Hematopoietic multipotent progenitor cell treated with erythropoietin and hydrocortisone succinate and interleukin-3 and kit ligand, for 8 days (in vitro differentiated cells): Measurements from ENCODE around the gene DAZAP1.

Source experiments
- DNase-seq: peaks from one replicate; pipeline ENCODE4 v3.0.0-alpha.2; 2015

Gene DAZAP1

DNA sequence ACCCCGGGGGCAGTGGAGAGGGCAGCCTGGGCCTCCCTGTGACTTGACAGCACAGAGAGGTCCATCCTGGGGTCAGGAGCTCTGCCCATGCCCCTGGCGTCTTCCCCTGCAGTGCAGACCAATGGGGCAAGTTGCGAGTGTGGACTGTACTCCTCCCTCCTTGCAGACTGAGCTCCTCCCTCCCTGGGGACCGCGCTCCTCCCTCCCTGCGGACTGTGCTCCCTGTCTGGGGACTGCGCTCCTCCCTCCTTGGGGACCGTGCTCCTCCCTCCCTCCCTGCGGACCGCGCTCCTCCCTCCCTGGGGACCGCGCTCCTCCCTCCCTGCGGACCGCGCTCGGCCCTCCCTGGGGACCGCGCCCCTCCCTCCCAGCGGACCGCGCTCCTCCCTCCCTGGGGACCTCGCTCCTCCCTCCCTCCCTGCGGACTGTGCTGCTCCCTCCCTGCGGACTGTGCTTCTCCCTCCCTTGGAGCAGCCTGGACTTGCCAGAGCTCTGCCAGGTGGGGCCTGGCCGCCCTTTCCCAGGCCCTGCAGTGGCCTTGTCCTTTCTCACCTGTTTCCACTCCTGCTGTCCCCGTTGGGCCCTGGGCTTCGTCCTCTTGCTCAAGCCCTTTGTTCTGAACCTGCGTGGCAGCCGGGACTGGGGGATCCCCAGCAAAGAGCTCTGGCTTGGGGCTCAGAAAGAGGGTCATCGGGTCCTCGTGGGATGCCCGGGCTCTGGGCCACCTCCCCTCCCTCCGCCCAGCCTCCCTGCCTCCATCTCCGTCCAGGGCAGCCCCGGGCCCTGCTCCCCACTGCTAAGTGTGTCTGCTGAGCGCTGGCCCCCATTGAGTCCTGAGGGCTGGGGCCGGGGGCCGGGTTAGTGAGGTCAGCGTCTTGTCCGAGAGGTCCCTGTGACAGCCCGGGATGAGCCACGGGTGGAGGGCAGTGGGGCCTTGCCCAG, 12.9 kb upstream of the DAZAP1 start:
- DNase-seq, result no peak

- DNase-seq, result no peak
Observed at GRCh38 chr19:1395194-1396018, 12.0 kb upstream of the DAZAP1 start.

- DNase-seq, result peak; percentile 38
Observed at GRCh38 chr19:1396019-1396767, 11.2 kb upstream of the DAZAP1 start.

DNA sequence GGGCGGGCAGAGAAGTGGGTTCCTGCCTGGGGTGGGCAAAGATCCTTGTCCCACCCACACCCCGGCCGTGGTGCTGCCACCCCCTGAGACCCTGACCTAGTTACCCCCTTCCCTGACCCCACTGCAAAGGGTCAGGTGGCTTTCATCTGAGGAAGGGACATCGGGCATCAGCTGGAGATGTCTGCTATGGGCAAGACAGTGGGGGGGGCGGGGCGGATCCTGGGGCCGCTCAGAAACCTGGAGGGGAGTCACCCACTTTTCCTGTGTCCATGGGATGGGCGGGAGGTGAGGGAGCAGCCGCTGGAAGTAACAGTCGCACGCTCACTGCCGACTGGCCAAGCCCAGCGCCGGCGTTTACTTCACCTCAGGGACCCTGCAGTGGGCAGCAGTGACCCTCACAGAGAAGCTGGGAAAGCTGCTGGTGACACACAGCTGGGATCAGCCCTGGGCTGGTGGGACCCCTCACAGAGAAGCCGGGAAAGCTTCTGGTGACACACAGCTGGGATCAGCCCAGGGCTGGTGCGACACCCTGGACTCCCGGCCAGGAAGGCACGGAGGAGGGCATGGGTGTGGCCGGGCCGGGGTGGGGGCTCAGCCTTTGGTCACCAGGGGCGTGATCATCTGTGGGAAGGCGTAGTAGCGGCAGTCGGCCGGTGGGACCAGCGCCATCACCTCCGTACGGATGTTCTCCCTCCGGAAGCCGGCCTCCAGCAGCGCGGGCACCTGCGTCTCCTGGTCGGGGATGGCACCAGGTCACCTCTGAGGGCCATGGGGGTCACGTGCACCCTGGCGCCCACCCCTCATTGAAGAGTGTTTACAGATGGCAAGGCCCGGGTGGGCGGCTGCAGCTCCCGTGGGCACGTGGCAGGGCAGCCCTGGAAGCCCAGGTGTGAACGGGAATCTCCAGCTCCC, 10.4 kb upstream of the DAZAP1 start:
- DNase-seq, result no peak

- no peak for DNase-seq
Observed at GRCh38 chr19:1397838-1398237, 9.5 kb upstream of the DAZAP1 start.

- DNase-seq, result no peak
Observed at GRCh38 chr19:1399079-1399478, 8.3 kb upstream of the DAZAP1 start.

DNA sequence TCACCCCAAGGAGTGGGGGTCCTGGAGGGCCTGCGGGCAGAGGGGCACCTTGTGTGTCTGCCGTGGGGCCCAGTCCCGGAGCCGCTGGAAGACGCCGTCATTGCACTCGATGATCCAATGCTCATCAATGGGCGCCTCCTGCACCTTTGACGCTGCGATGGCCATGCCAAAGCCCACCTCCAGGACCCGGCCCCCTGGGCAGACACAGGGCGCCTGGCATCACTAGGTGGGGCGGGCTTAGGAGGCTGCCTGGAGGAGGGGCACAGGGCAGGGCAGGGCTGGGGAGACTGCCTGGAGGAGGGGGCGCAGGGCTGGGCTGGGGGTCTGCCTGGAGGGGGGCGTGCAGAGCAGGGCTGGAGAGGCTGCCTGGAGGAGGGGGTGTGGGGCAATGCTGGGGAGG, 7.6 kb upstream of the DAZAP1 start:
- no peak for DNase-seq

DNA sequence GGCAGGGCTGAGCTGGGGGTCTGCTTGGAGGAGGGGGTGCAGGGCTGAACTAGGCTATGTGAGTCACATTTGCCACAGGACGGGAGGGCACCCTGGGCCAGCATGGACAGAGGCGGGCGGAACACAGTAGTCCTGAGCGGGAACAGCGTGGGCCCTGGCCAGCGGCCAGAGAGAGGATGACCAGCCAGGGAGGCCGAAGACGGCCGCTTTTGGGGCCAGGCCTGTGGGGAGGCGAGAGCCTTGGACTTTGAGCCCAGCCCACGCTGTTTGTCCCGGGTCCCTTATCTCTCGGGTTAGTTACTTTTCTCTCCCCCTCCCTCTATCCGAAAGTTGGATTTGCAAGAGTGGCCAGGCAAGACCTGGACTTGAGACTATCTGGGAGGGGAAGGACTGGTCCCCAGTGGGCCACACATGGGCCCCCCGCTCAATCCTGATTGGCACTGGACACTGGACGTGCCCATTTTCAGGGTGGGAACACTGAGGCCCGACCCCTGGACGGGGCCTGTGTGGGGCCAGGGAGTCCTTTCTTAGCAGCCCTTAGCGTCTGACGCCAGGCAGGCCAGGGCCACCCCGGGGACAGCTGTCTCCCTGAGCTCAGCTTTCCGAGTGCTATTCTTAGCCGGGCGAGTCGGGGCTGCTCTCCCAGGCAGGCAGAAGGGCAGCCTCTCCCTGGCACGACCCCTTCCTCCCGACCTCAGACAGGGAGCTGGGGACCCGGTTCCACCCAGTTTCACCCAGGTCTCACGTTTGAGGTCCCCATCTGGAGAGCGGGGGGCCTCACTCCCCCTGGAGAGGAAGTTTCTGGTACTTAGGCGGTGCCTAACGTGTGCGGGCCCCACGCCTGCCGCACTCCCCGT, 6.9 kb upstream of the DAZAP1 start:
- no peak for DNase-seq

- no peak for DNase-seq
Observed at GRCh38 chr19:1401138-1401888, 6.1 kb upstream of the DAZAP1 start, which contains the start of gene GAMT. TSS of gene GAMT (minus strand) at chr19:1401542. CDS start at chr19:1401476, 66 bp downstream.

GRCh38 chr19:1401889-1402217, 5.5 kb upstream of the DAZAP1 start:
- DNase-seq, result no peak

GRCh38 chr19:1402411-1403070, 4.8 kb upstream of the DAZAP1 start:
- no peak for DNase-seq

DNA sequence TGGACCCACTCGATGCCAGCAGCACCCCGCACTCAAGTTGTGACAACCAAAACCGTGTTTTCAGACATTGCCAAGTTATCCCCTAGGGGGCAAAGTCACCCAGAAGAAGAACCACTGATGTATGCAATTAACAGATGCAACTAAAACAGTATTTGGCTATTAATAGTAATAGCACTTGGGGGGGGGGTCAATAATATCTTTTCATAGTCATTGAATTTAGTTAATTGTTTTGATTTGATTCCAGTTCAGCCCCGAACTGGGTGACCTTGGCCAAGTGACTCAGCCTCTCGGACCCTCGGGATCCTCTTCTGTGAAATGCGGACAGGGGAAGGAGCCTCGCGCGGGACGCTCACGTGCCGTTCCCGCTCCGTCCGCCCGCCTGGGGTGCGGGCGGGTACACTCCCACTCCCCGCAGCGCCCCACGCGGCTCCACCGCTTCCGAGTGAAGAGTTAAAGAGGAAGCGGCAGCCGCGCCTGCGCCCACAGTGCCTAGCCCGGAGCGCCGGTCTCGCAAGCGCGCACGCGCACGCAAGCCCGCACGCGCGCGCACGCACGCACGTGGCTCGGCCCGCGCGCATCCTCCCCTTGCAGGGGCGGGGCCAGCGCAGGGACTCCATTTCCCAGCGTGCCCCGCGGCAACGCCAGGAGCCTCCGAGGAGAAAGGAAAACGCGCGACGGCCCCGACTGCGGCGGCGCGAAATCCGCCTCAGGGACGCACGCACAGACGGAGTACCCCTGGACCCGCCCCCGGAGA, 435 bp upstream of the DAZAP1 start:
- DNase-seq, result peak; percentile 98

- peak; percentile 48 for DNase-seq
Observed at GRCh38 chr19:1408300-1409203, 1.2 kb downstream of the DAZAP1 start.

DNA sequence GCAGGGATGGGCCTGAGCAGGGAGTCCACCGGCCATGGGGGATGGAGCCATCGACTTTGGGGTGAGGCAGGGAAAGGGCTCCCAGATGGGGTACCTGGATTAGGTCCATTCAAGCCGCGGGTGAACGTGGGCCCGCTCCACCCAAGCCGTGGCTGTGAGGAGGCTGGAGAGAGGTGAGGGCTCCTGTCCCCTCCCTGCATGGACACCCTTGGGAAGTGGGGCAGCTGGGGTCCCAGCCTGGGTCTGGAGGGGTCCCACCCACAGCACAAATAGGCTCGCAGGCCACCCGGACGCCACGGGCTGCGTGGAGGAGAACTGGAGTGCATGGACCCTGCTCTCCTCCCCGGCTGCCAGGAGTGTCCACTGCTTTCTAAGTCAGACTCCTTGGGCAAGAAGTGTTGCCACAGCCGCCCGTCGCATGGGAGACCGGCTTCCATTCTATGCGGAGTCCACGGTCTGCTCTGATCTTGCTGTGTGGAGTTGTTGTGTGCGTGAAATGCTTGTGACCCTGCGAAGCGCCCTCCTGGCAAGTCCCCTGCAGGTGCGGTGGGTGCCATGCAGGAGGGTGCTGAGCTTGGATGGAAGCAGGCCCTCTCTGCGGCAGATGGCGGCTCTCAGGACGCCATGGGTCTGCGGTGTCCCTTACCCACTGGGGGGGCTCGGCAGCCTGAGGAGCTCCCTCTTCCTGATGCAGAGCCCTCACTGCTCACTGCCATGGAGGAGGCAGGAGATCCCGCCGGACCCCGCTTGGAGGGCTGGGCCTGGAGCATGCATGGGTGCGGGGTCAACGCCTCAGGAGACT, 2.0 kb downstream of the DAZAP1 start:
- no peak for DNase-seq

- no peak for DNase-seq
Observed at GRCh38 chr19:1410136-1410786, 2.9 kb downstream of the DAZAP1 start.

DNA sequence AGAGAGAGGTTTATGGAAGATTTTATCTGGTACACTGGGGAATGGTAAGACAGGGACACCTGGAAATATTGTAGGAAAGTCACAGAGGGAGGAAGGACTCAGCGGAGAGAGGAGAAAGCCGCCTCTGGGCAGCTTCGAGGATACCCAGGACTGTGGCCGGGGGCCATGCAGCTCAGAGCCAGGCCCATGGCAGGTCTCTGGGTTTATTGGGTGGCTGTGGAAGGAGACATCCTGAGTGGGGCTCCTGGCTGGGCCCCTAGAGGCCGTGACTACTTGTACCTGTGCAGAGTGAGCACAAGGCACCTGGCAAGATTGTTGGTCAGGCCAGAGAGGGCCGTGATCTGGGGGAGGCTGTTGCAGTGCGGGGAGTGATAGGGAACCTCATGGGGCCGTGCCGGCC, 3.4 kb downstream of the DAZAP1 start:
- DNase-seq, result no peak
